ENCODE data around the gene SLC2A9.

Gene SLC2A9

GRCh38 chr4:9923195-9923812, 98.0 kb downstream of the SLC2A9 start:
- Histone ChIP-seq H3K4me3 (ENCODE audit: insufficient read depth, low read depth, low read length, poor library complexity, severe bottlenecking) (no peak overlapping the region), H3K36me3 (ENCODE audit: control insufficient read depth, insufficient read depth, low read length) (no peaks in the 10 kb centered on the region), H3K27me3 (replicated peaks; ENCODE audit: control insufficient read depth, insufficient read depth, low read length, poor library complexity, severe bottlenecking) (no peaks in the 10 kb centered on the region), H3K27ac (ENCODE audit: insufficient read depth, low read length, poor library complexity, severe bottlenecking) (no peak overlapping the region), H3K9me3 (ENCODE audit: control insufficient read depth, low read length) (no peaks in the 10 kb centered on the region), H3K4me1 (ENCODE audit: control insufficient read depth, insufficient read depth, low read length, poor library complexity, severe bottlenecking) (no peaks in the 10 kb centered on the region)
- no peak for DNase-seq

GRCh38 chr4:9921326-9921725, 100.0 kb downstream of the SLC2A9 start:
- DNase-seq = no peak

GRCh38 chr4:9920029-9920428, 101.3 kb downstream of the SLC2A9 start:
- Histone ChIP-seq H3K27ac (ENCODE audit: insufficient read depth, low read length, poor library complexity, severe bottlenecking) (no peak overlapping the region), H3K4me1 (ENCODE audit: control insufficient read depth, insufficient read depth, low read length, poor library complexity, severe bottlenecking) (no peaks in the 10 kb centered on the region), H3K36me3 (ENCODE audit: control insufficient read depth, insufficient read depth, low read length) (no peaks in the 10 kb centered on the region), H3K9me3 (ENCODE audit: control insufficient read depth, low read length) (no peaks in the 10 kb centered on the region), H3K27me3 (replicated peaks; ENCODE audit: control insufficient read depth, insufficient read depth, low read length, poor library complexity, severe bottlenecking) (no peaks in the 10 kb centered on the region), H3K4me3 (ENCODE audit: insufficient read depth, low read depth, low read length, poor library complexity, severe bottlenecking) (no peak overlapping the region)
- DNase-seq = no peak

More at GRCh38 chr4:9921326-9921725, 100.0 kb downstream of the SLC2A9 start:
- Histone ChIP-seq H3K36me3 (ENCODE audit: control insufficient read depth, insufficient read depth, low read length) (no peaks in the 10 kb centered on the region), H3K9me3 (ENCODE audit: control insufficient read depth, low read length) (no peaks in the 10 kb centered on the region), H3K4me3 (ENCODE audit: insufficient read depth, low read depth, low read length, poor library complexity, severe bottlenecking) (no peak overlapping the region), H3K27me3 (replicated peaks; ENCODE audit: control insufficient read depth, insufficient read depth, low read length, poor library complexity, severe bottlenecking) (no peaks in the 10 kb centered on the region), H3K4me1 (ENCODE audit: control insufficient read depth, insufficient read depth, low read length, poor library complexity, severe bottlenecking) (no peaks in the 10 kb centered on the region), H3K27ac (ENCODE audit: insufficient read depth, low read length, poor library complexity, severe bottlenecking) (no peak overlapping the region)

- no peak for DNase-seq
- no peaks in the 10 kb centered on the region for H3K36me3 ChIP-seq (ENCODE audit: control insufficient read depth, insufficient read depth, low read length)
- no peaks in the 10 kb centered on the region for H3K9me3 ChIP-seq (ENCODE audit: control insufficient read depth, low read length)
Observed at GRCh38 chr4:9919047-9919446, 102.2 kb downstream of the SLC2A9 start.

GRCh38 chr4:9918484-9918883, 102.8 kb downstream of the SLC2A9 start:
- Histone ChIP-seq H3K27me3 (replicated peaks; ENCODE audit: control insufficient read depth, insufficient read depth, low read length, poor library complexity, severe bottlenecking) (no peaks in the 10 kb centered on the region), H3K4me3 (ENCODE audit: insufficient read depth, low read depth, low read length, poor library complexity, severe bottlenecking) (no peak overlapping the region), H3K9me3 (ENCODE audit: control insufficient read depth, low read length) (no peaks in the 10 kb centered on the region), H3K4me1 (ENCODE audit: control insufficient read depth, insufficient read depth, low read length, poor library complexity, severe bottlenecking) (no peaks in the 10 kb centered on the region), H3K27ac (ENCODE audit: insufficient read depth, low read length, poor library complexity, severe bottlenecking) (no peak overlapping the region), H3K36me3 (ENCODE audit: control insufficient read depth, insufficient read depth, low read length) (no peaks in the 10 kb centered on the region)
- no peak for DNase-seq

More at GRCh38 chr4:9919047-9919446, 102.2 kb downstream of the SLC2A9 start:
- Histone ChIP-seq H3K27me3 (replicated peaks; ENCODE audit: control insufficient read depth, insufficient read depth, low read length, poor library complexity, severe bottlenecking) (no peaks in the 10 kb centered on the region), H3K4me3 (ENCODE audit: insufficient read depth, low read depth, low read length, poor library complexity, severe bottlenecking) (no peak overlapping the region), H3K27ac (ENCODE audit: insufficient read depth, low read length, poor library complexity, severe bottlenecking) (no peak overlapping the region), H3K4me1 (ENCODE audit: control insufficient read depth, insufficient read depth, low read length, poor library complexity, severe bottlenecking) (no peaks in the 10 kb centered on the region)

GRCh38 chr4:9916937-9917336, 104.4 kb downstream of the SLC2A9 start:
- Histone ChIP-seq H3K4me3 (ENCODE audit: insufficient read depth, low read depth, low read length, poor library complexity, severe bottlenecking) (no peak overlapping the region), H3K27ac (ENCODE audit: insufficient read depth, low read length, poor library complexity, severe bottlenecking) (no peak overlapping the region), H3K9me3 (ENCODE audit: control insufficient read depth, low read length) (no peaks in the 10 kb centered on the region), H3K36me3 (ENCODE audit: control insufficient read depth, insufficient read depth, low read length) (no peaks in the 10 kb centered on the region), H3K27me3 (replicated peaks; ENCODE audit: control insufficient read depth, insufficient read depth, low read length, poor library complexity, severe bottlenecking) (no peaks in the 10 kb centered on the region), H3K4me1 (ENCODE audit: control insufficient read depth, insufficient read depth, low read length, poor library complexity, severe bottlenecking) (no peaks in the 10 kb centered on the region)
- DNase-seq = no peak

- DNase-seq = no peak
- no peaks in the 10 kb centered on the region for H3K9me3 ChIP-seq (ENCODE audit: control insufficient read depth, low read length)
- H3K27me3 ChIP-seq (replicated peaks; ENCODE audit: control insufficient read depth, insufficient read depth, low read length, poor library complexity, severe bottlenecking) = no peaks in the 10 kb centered on the region
- H3K4me3 ChIP-seq (ENCODE audit: insufficient read depth, low read depth, low read length, poor library complexity, severe bottlenecking) = no peak overlapping the region
- no peak overlapping the region for H3K27ac ChIP-seq (ENCODE audit: insufficient read depth, low read length, poor library complexity, severe bottlenecking)
- no peaks in the 10 kb centered on the region for H3K36me3 ChIP-seq (ENCODE audit: control insufficient read depth, insufficient read depth, low read length)
- H3K4me1 ChIP-seq (ENCODE audit: control insufficient read depth, insufficient read depth, low read length, poor library complexity, severe bottlenecking) = no peaks in the 10 kb centered on the region
Observed at GRCh38 chr4:9916346-9916745, 105.0 kb downstream of the SLC2A9 start.

- Histone ChIP-seq H3K27ac (ENCODE audit: insufficient read depth, low read length, poor library complexity, severe bottlenecking) (no peak overlapping the region), H3K4me3 (ENCODE audit: insufficient read depth, low read depth, low read length, poor library complexity, severe bottlenecking) (no peak overlapping the region), H3K27me3 (replicated peaks; ENCODE audit: control insufficient read depth, insufficient read depth, low read length, poor library complexity, severe bottlenecking) (no peaks in the 10 kb centered on the region), H3K36me3 (ENCODE audit: control insufficient read depth, insufficient read depth, low read length) (no peaks in the 10 kb centered on the region), H3K4me1 (ENCODE audit: control insufficient read depth, insufficient read depth, low read length, poor library complexity, severe bottlenecking) (no peaks in the 10 kb centered on the region), H3K9me3 (ENCODE audit: control insufficient read depth, low read length) (no peaks in the 10 kb centered on the region)
- DNase-seq = no peak
Observed at GRCh38 chr4:9913846-9914245, 107.5 kb downstream of the SLC2A9 start.

- H3K4me3 ChIP-seq (ENCODE audit: insufficient read depth, low read depth, low read length, poor library complexity, severe bottlenecking) = no peak overlapping the region
- no peaks in the 10 kb centered on the region for H3K27me3 ChIP-seq (replicated peaks; ENCODE audit: control insufficient read depth, insufficient read depth, low read length, poor library complexity, severe bottlenecking)
- no peaks in the 10 kb centered on the region for H3K9me3 ChIP-seq (ENCODE audit: control insufficient read depth, low read length)
- H3K36me3 ChIP-seq (ENCODE audit: control insufficient read depth, insufficient read depth, low read length) = no peaks in the 10 kb centered on the region
- no peaks in the 10 kb centered on the region for H3K4me1 ChIP-seq (ENCODE audit: control insufficient read depth, insufficient read depth, low read length, poor library complexity, severe bottlenecking)
- DNase-seq = no peak
- no peak overlapping the region for H3K27ac ChIP-seq (ENCODE audit: insufficient read depth, low read length, poor library complexity, severe bottlenecking)
Observed at GRCh38 chr4:9906996-9907395, 114.3 kb downstream of the SLC2A9 start.

- Histone ChIP-seq H3K27me3 (replicated peaks; ENCODE audit: control insufficient read depth, insufficient read depth, low read length, poor library complexity, severe bottlenecking) (no peaks in the 10 kb centered on the region), H3K27ac (ENCODE audit: insufficient read depth, low read length, poor library complexity, severe bottlenecking) (no peak overlapping the region), H3K4me3 (ENCODE audit: insufficient read depth, low read depth, low read length, poor library complexity, severe bottlenecking) (no peak overlapping the region), H3K36me3 (ENCODE audit: control insufficient read depth, insufficient read depth, low read length) (no peaks in the 10 kb centered on the region), H3K4me1 (ENCODE audit: control insufficient read depth, insufficient read depth, low read length, poor library complexity, severe bottlenecking) (no peaks in the 10 kb centered on the region), H3K9me3 (ENCODE audit: control insufficient read depth, low read length) (no peaks in the 10 kb centered on the region)
- DNase-seq = no peak
Observed at GRCh38 chr4:9904976-9905587, 116.2 kb downstream of the SLC2A9 start.

Data from effector memory CD4-positive, alpha-beta T cell (primary cell).